ENCODE measurements around the gene CCDC40. TPM values are rescaled to one million over a fixed set of nuclear protein-coding genes. Genes with fewer than 3 reads are reported as not detected.
"Not testable (repeated sequence)": the region's sequence is repeated elsewhere in the genome, so short reads cannot be mapped to it uniquely, and the experiment has no call there.

CCDC40 gene
- total RNA-seq, 1 donor from 2014 or later, result 9.0 TPM

DNA sequence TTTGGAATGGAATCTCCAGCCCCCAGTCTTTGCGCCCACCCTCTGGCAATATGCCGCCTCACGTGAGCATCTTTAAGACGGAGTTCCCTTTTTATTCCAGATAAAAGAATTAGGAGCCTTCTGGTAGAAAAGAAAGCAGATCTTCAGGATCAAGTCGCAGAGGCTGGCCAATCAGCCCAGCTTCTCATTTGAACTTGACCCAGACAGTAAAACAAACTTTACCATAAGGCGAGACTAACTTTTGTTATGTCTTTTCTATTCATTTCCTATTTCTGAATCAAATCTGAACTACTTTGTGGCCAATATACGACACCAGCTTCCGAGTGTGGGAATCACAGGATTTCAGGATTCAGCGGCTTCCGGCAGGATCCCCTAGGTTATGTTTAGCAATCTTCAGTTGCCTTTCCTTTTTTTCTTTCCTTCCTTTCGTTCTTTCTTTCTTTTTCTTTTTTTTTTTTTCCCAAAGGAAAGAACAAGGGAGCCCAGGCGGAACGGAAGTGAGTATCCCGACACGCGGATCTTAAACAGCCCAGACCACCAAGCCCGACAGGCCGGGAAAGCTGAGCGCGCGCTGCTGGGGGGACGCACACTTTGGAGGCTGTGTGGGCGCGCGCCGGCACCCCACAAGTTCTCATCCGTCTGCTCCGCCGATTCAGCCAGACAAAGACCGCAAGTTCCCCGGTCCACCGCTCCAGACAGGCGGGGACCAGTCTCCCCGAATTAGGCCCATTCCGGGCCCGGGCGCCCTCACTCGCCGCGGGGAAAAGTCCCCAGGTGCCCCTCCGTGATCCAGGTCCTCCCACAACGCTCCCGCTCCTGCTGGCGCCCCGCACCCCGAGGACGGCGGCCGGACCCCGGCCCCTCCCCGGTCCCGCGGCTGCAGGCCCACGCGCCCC, 1.4 kb upstream of the CCDC40 start:
- intact Hi-C loops (cut with DNase I), result no loop called here
- no peak for DNase-seq (ENCODE audit: low spot score)

DNA sequence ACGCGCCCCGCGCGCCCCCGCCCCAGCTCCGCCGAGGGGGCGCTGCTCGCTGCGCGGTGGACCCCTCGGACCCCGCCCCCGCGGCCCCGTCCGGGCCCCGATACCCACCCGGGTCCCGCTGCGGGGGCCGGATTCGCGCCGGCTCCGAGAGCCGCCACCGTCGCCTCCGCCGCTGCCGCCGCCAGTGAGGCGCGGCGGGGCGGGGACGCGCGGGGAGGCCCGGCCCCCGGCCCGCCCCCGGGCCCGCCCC, 830 bp upstream of the CCDC40 start, which contains the start of gene TBC1D16:
Gene TBC1D16 (minus strand): TSS at position 186 of the 250 bp plus-strand sequence. CDS start 22,325 bp downstream, outside the sequence.
- no peak for DNase-seq (ENCODE audit: low spot score)
- intact Hi-C loops (cut with DNase I), result no loop called here

DNA sequence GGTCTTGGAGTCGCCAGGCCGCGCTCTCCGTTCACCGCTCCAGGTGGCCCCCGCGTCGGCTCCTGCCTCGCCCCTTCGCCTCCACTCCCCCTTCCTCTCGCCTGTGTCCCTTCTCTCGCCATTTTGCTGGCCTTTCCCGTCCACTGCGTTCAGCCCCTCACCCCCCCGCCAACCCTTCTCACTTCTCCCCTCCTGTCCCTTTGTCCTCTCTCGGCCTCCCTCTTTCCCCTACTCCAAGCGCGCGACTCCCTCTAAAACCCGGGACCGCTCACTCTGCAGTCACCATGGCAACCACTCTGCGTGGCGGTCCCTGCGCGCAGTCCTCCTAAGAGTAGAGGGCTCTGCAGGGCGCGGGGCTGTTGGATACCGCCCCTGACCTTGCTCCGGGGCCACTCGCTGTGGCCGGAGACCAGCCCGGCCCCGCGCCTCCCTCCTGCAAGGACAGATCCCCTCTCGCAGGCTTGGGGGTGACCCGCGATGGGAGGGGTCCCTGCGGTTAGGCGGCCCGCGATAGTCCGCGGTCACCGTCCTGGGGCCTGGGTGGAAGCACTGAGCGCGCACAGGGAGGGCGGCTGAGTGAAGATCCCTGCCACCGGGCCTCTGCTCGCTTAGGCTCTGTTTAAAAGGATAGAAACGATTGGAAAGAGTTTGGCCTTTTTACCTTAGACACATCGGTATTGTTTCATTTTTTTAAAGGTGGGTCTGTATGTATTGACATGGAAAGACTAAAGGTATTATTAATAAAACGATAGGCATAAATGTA, 454 bp downstream of the CCDC40 start:
- intact Hi-C loops (cut with DNase I), result no loop called here
- DNase-seq (ENCODE audit: low spot score), result no peak

DNA sequence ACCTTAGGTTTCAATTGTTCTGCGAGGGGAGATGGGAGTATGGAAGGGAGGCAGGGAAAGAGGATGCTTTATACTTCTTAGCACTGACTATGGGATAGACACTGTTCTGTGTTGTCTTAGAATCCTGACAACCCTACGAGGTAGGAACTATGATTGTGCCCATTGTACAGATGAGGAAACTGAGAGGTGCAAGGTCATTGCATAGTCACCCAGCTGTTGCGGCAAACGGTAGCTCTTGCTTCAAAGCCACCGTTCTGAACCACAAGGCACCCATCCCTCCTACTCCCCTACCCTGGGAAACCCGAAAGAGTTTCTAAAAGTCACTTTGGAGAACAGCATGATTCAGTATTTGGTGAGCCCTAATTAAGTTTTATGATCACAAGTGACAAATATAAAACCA, 7.5 kb downstream of the CCDC40 start:
- DNase-seq (ENCODE audit: low spot score), result no peak
- intact Hi-C loops (cut with DNase I), result no loop called here

DNA sequence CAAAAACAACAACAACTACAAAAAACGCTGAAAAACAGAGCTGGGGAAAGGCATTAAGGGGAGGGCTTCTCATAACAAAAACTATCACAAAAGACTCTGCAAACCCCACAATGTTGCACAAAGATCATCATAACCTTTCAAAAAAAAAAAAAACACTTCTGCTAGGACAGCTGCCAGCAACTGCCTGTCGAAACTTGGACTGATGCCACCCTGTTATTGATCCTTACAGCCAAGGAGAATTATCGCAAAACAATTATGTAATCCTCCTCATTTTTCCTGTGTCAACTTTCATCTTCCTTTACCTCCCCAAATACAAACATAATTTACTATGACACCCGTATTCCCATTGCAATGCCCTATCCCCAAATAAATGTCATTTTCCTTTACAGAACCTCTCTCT, 9.3 kb downstream of the CCDC40 start:
- DNase-seq (ENCODE audit: low spot score), result no peak
- intact Hi-C loops (cut with DNase I), result no loop called here

DNA sequence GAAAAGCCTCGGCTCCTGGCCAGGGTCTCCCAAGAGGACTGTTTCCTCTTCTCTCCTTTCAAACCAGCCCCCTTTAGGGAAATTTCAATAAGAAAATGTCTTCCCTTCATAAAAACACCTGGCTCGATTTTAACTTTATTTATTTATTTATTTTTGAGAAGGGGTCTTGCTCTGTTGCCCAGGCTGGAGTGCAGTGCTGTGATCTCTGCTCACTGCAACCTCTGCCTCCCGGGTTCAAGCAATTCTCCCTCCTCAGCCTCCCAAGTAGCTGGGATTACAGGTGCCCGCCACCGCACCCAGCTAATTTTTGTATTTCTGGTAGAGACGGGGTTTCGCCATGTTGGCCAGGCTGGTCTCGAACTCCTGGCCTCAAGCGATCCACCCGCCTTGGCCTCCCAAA, 10.3 kb downstream of the CCDC40 start:
- intact Hi-C loops (cut with DNase I); DNase-seq (ENCODE audit: low spot score): not testable (repeated sequence)

DNA sequence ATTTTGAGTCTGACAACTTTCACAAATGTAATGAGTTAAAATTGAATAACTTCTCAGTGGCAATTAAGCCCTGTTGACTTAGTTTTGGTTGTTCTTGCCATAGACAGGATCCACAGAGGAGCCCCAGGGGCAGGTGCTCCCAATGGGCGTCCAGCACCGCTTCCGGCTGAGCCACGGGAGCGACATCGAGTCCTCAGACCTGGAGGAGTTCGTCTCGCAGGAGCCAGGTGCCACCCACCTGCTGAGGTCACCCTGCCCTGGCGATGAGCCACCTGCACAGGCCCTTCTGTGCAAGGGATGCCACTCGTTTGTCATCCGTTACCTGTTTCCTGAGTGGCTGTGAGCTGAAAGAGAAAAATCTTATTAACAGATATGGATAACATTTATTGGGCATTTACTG, 10.7 kb downstream of the CCDC40 start:
- no peak for DNase-seq (ENCODE audit: low spot score)
- intact Hi-C loops (cut with DNase I), result no loop called here

DNA sequence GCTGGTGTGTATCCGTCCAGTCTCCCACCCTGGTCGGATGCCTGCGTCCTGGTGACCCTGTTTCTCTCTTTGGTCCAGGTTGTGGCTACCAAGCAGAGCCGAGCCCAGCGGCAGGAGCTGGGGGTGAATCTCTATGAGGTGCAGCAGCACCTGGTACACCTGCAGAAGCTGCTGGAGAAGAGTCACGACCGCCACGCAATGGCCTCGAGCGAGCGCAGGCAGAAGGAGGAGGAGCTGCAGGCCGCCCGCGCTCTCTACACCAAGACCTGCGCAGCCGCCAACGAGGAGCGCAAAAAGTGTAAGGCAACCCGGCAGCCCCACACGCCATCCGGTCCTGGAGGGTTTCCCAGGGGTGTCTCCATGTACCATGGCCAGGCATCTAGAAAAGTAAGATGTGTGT, 13.5 kb downstream of the CCDC40 start:
- no peak for DNase-seq (ENCODE audit: low spot score)
- intact Hi-C loops (cut with DNase I), result no loop called here

DNA sequence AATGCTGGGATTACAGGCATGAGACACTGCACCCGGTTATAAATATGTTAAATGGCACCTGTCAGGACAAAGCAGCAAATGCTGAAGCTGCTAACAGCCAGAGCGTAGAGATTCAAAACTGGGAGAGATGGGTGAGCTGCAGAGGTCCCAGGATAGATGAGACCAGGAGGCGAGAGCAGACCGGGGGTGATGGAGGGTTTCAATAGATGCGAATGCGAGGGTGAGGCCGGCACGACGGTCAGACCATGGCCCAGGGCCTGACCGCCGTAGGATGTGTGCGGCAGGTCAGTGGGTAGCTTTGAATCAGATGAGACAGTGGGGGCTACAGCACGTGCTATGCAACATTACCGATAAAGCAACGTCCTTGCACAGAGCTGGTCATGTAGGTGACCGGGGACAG, 14.3 kb downstream of the CCDC40 start:
- intact Hi-C loops (cut with DNase I), result no loop called here
- DNase-seq (ENCODE audit: low spot score), result no peak

DNA sequence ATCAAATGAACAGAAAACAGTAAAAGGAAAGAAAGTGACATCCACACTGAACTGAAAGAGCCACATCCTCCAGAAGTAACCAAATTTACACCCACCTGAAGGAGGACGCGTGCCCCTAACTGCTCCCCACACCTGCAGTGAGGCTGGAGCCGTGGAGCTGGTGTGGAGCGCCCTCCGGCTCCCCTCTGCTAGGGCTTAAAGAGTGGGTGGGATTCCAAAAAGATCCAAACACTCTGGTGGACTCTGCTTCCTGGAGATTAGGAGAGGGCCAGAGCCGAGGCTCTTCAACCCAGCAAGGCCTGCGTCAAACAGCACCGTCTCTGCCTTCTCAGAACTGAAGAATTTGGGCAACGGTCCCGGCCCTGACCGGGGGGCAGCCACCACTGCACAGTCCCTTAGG, 15.2 kb downstream of the CCDC40 start:
- no peak for DNase-seq (ENCODE audit: low spot score)
- intact Hi-C loops (cut with DNase I), result no loop called here

DNA sequence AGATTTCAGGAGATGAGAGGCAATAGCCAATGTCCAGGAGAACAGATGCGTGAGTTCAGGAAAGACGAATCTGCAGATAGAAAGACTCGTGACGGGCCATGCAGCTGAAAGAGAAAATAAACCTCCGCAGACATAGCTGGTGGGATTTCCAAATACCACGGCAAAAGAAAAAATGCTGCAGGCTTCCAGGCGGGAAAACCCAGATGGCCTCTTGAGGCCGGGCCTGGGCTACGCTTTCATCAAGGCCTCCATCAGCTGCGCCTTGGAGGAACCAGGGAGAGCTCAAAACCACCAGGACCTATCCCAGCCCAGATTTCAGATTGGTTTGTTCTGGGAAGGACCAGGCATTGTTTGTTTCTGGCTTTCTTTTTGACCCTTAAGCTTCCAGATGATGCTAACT, 16.7 kb downstream of the CCDC40 start:
- intact Hi-C loops (cut with DNase I), result no loop called here
- no peak for DNase-seq (ENCODE audit: low spot score)

DNA sequence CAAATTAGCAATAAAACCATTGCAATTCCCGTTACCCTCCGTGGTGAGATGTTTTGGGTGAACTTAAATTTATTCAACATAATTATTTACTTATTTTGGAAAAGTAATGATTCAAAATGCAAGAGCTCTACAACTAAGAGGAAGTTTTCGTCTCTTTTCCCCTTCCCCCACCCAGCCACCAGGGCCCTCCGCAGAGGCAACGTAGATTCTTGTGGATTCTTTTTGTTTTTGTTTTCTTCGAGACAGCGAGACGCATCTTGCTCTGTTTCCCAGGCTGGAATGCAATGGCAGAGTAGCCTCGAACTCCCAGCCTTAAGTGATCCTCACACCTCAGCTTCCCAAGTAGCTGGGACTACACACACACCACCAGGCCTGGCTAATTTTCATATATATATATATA, 19.2 kb downstream of the CCDC40 start:
- DNase-seq (ENCODE audit: low spot score), result no peak
- intact Hi-C loops (cut with DNase I), result no loop called here

DNA sequence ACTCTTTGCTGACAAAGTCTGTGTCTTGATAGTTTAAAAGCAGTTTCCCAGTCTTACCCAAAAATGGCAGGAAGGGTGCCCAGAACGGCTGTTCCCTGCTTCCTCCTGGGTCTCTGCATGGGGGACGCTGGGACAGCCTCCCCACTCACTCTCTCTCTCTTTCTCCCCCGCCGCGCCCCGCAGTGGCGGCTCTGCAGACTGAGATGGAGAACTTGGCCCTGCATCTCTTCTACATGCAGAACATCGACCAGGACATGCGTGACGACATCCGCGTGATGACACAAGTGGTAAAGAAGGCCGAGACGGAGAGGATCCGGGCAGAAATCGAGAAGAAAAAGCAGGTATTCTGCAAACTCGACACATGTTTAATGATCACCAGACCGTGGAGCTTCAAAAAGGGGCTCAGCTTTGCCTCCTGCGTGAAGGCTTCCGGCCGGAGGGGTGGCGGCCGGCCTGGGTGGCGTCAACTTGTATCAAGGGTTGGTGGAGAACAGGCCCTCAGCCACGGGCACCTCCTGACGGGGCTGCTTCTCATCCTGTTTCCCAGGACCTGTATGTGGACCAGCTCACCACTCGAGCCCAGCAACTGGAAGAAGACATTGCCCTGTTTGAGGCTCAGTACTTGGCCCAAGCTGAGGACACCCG, 22.0 kb downstream of the CCDC40 start:
- DNase-seq (ENCODE audit: low spot score), result no peak
- intact Hi-C loops (cut with DNase I), result no loop called here

DNA sequence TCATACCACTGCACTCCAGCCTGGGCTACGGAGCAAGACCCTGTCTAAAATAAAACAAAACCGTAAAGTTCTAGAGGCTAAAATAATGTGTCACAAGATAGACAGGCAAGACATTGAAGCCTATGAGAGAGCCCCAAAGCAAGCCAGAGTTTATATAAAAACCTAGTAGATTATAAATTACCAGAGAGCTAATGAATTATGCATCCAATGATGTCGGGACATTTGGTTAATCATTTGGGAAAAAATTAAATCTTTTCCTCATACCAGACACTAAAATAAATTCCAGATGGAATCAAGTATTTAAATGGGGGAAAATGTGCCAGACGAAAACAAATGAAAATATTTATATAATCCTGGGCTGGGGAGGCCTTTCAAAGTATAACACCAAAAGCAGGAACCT, 24.2 kb downstream of the CCDC40 start:
- no peak for DNase-seq (ENCODE audit: low spot score)
- intact Hi-C loops (cut with DNase I), result no loop called here

DNA sequence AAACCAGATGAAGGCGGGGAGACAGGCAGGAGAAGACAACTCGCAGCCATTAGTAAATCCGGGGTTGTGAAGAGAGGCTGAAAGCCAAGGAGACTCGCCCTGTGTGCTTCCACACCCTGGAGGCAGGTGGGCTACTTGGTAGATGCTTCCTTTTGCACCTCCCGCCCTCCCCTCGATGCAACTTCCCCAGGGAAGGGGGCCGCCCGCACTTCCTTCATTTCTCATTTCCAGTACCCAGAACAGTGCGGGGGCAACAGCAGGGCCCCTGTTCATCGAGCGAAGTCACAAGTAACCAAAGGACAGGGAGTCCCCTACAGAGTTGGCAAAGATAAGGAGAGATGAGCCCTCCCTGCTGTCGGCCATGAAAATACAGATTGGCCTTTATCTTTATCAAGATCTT, 25.0 kb downstream of the CCDC40 start:
- DNase-seq (ENCODE audit: low spot score), result no peak
- intact Hi-C loops (cut with DNase I), result no loop called here

DNA sequence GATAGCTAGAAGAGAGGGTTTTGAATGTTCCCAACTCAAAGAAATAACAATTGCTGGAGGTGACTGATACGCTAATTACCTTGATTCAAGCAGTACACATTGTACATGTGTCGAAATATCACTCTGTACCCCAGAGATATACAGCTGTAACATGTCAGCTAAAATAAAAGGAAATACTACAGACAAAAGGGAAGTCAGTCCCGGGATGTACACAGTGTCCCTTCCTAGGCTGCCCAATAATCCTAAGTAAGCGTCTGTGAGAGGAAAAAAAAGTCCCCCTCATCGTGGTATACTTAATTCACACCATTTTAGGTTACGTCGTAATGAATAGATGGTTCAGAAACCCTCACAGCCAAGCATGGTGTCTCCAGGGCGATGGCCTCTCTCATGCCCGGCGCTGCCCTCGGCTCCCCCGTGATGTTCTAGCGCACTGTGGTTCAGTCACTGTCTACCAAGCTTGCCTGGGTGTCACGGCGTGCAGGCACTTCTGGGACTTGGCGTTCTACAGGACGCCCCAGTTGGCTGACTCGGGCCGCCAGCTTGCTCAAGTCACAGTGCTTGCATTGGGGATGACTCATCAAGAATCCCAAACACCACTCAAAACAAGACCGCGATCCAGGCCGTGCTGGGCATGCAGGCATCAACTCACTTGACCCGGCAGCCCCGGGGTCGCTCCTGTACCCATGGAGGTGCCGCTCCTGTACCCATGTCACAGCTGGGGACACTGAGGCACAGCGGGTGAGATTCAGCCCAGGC, 27.6 kb downstream of the CCDC40 start:
- DNase-seq (ENCODE audit: low spot score), result no peak
- intact Hi-C loops (cut with DNase I), result no loop called here

DNA sequence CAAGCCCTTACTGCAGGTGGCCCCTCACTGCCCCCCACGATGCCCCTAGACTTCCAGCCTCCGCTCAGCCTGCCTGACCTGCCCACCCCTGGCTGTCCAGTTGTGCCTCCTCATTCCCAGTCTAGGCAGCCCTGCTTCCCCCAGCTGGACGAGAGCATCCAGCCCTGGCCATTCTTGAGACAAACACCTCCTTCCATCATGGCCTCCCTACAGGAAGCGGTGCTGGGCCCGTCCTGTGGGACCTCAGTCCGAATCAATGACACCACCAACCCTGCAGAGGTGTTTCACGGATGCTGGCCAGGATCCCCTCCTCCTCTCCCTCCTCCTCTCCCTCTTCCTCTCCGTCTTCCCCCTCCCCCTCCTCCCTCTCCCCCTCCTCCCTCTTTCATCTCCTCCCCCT, 28.3 kb downstream of the CCDC40 start:
- no peak for DNase-seq (ENCODE audit: low spot score)
- intact Hi-C loops (cut with DNase I), result no loop called here

DNA sequence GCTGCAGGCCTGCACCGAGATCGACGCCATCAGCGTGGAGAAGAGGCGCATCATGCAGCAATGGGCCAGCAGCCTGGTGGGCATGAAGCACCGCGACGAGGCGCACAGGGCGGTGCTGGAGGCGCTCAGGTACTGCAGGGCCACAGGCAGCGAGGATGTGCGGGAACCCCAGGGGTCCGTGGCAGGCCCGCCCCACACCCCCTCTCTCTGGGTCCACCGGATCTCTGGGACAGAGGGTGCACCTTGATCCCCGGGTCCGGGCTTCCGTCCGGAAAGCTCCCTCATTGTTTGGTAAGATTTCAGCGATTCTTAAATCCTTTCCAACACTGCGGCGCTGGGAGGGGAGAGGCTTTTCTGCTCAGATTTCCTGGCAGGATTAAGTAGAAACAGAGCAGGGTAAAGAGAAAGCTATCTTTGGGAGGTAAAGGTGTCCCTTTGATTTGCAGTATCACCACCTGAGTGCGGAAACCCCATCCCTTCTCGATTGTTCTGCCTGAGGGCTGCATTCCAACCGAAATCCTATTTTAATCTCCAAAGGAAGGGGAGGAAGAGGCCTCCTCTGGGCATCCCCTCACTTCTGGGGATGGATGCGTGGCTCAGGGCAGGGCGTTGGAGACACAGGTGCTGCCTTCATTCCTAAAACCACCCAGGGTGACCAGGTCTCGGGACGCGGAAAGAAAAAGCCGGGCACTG, 29.2 kb downstream of the CCDC40 start:
- intact Hi-C loops (cut with DNase I), result no loop called here
- DNase-seq (ENCODE audit: low spot score), result no peak

DNA sequence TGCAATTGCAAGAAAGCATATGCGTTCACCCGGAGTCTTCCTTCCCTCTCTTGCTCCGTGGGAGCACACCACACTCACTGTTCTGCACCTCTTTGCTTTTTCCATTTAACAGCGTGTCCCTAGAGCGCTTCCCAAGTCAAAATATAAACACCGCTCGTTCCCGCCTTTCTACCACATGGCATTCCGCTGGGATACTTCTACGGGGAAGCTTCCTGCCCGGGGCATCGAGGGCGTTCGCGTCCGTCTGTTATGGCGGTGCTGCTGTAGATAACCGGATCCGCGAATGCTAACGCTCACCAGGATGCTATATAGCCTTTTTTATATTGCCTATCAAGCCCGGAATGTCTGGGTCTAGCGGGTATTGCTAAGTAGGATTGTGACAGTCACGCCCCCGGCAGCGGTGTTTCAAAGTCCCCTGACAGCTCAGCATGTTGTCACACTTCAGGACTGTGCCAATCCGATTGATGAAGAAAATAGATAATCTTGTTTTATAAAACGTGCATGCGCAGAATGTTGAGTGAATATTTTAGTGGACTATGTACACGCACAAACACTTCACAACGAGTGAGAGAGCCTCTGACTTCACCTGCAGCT, 31.0 kb downstream of the CCDC40 start:
- intact Hi-C loops (cut with DNase I), result no loop called here
- no peak for DNase-seq (ENCODE audit: low spot score)

Data from cardiac septum (tissue), 1 donor.